ENCODE data around the gene CACNB2.

DNA sequence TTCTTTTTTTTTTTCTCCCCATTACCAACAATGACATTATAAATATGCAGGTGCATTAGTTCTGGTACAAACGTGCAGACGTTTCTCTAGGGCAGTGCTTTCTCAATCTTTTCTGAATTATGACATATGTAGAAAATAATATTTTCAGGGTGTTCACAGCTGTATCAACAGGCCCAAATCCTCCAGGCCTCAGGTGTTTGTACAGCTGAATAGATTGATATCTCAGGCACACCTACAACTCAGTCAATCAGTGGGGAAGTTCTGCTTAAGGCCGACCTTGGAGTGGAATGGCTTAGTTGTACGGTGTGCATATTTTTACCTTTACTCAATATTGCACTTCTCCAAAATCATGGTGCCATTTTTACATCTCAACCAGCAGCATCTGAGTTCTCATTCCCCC, 71.6 kb downstream of the CACNB2 start:
- no peak for TF ChIP-seq RCOR1 (conservative IDR thresholded peaks at IDR 0.05; ENCODE audit: low read depth, low read length)
- no peak for TF ChIP-seq EGR1 (IDR thresholded peaks at IDR 0.05; ENCODE audit: borderline replicate concordance in 1 of 2, low read depth in 2 of 2, low read length in 2 of 2)
- TF ChIP-seq CREB1 (IDR thresholded peaks at IDR 0.05; ENCODE audit: low read depth): no peak
- TF ChIP-seq, protein P1, sequence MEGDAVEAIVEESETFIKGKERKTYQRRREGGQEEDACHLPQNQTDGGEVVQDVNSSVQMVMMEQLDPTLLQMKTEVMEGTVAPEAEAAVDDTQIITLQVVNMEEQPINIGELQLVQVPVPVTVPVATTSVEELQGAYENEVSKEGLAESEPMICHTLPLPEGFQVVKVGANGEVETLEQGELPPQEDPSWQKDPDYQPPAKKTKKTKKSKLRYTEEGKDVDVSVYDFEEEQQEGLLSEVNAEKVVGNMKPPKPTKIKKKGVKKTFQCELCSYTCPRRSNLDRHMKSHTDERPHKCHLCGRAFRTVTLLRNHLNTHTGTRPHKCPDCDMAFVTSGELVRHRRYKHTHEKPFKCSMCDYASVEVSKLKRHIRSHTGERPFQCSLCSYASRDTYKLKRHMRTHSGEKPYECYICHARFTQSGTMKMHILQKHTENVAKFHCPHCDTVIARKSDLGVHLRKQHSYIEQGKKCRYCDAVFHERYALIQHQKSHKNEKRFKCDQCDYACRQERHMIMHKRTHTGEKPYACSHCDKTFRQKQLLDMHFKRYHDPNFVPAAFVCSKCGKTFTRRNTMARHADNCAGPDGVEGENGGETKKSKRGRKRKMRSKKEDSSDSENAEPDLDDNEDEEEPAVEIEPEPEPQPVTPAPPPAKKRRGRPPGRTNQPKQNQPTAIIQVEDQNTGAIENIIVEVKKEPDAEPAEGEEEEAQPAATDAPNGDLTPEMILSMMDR (IDR thresholded peaks at IDR 0.05 in 2 of 3, conservative IDR thresholded peaks at IDR 0.05 in 1 of 3; ENCODE audit: control insufficient read depth in 2 of 3, extremely low read depth in 1 of 3, insufficient read depth in 1 of 3, low read depth in 3 of 3, low read length in 3 of 3): no peak
- TF ChIP-seq, protein P2, sequence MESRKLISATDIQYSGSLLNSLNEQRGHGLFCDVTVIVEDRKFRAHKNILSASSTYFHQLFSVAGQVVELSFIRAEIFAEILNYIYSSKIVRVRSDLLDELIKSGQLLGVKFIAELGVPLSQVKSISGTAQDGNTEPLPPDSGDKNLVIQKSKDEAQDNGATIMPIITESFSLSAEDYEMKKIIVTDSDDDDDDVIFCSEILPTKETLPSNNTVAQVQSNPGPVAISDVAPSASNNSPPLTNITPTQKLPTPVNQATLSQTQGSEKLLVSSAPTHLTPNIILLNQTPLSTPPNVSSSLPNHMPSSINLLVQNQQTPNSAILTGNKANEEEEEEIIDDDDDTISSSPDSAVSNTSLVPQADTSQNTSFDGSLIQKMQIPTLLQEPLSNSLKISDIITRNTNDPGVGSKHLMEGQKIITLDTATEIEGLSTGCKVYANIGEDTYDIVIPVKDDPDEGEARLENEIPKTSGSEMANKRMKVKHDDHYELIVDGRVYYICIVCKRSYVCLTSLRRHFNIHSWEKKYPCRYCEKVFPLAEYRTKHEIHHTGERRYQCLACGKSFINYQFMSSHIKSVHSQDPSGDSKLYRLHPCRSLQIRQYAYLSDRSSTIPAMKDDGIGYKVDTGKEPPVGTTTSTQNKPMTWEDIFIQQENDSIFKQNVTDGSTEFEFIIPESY (IDR thresholded peaks at IDR 0.05): no peak
- no peak for TF ChIP-seq FOXM1 (IDR thresholded peaks at IDR 0.05; ENCODE audit: low read depth, low read length)
- TF ChIP-seq POLR2AphosphoS5 (IDR thresholded peaks at IDR 0.05; ENCODE audit: low read length): no peak
- TF ChIP-seq HCFC1 (IDR thresholded peaks at IDR 0.05; ENCODE audit: low read length): no peak
- TF ChIP-seq GABPA (IDR thresholded peaks at IDR 0.05; ENCODE audit: low read depth): no peak
- no peak for TF ChIP-seq RAD21 (IDR thresholded peaks at IDR 0.05; ENCODE audit: insufficient read depth, low read depth, low read length)
- TF ChIP-seq JUNB (IDR thresholded peaks at IDR 0.05): no peak
- no peak for TF ChIP-seq ZNF274 (IDR thresholded peaks at IDR 0.05; ENCODE audit: insufficient read depth, insufficient read length)
- TF ChIP-seq SIN3A (IDR thresholded peaks at IDR 0.05; ENCODE audit: low read depth, low read length): no peak

Data from GM12878 (cell line).